GM12801 (cell line): ENCODE measurements around the gene OXCT2.

ENCODE experiments used
- CTCF ChIP-seq: IDR thresholded peaks from one replicate; pipeline ENCODE4 v1.5.1; 2011; ENCODE audit warnings: control low read depth; ENCODE audit not compliant: insufficient read length; ENCODE audit errors: extremely low read depth

Gene OXCT2

GRCh38 chr1:39726600-39726999, 44.5 kb downstream of the OXCT2 start:
- no peak for TF ChIP-seq CTCF

- TF ChIP-seq CTCF, result no peak
Observed at GRCh38 chr1:39722495-39722894, 48.7 kb downstream of the OXCT2 start.

GRCh38 chr1:39721664-39722063, 49.5 kb downstream of the OXCT2 start:
- no peak for TF ChIP-seq CTCF

- no peak for TF ChIP-seq CTCF
Observed at GRCh38 chr1:39720094-39720999, 50.8 kb downstream of the OXCT2 start.
